ENCODE results near the gene SUCLG2.

SUCLG2 gene

GRCh38 chr3:67349551-67350174, 304.7 kb downstream of the SUCLG2 start:
- H3K79me2 ChIP-seq (ENCODE audit: control insufficient read depth, low read length), result no peaks in the 10 kb centered on the region
- H3K4me3 ChIP-seq (ENCODE audit: low read length), result no peak overlapping the region
- no peaks in the 10 kb centered on the region for H3K9me2 ChIP-seq (replicated peaks; ENCODE audit: control insufficient read depth, low read length)
- H3K4me2 ChIP-seq (ENCODE audit: low read length), result no peak overlapping the region
- H3K9me3 ChIP-seq (ENCODE audit: control insufficient read depth, insufficient read depth, low read length), result no peaks in the 10 kb centered on the region
- no peaks in the 10 kb centered on the region for H4K20me1 ChIP-seq (ENCODE audit: control insufficient read depth, insufficient read depth, low read depth, low read length)
- H3K27me3 ChIP-seq (ENCODE audit: control insufficient read depth, low read length), result no peaks in the 10 kb centered on the region
- no peaks in the 10 kb centered on the region for H3F3A ChIP-seq (ENCODE audit: control insufficient read depth, insufficient read depth)
- H3K27ac ChIP-seq (ENCODE audit: low read depth, low read length), result no peak overlapping the region
- no peak for TF ChIP-seq EZH2phosphoT487 (IDR thresholded peaks at IDR 0.05; ENCODE audit: borderline replicate concordance, low read length)
- TF ChIP-seq CTCF (IDR thresholded peaks at IDR 0.05; ENCODE audit: low read depth, low read length, poor library complexity, severe bottlenecking), result no peak
- H3K4me1 ChIP-seq (ENCODE audit: control insufficient read depth, low read length), result no peaks in the 10 kb centered on the region
- H3K36me3 ChIP-seq (ENCODE audit: control insufficient read depth, low read length), result no peaks in the 10 kb centered on the region

GRCh38 chr3:67346081-67346480, 308.3 kb downstream of the SUCLG2 start:
- Histone ChIP-seq H3K9me3 (ENCODE audit: control insufficient read depth, insufficient read depth, low read length) (no peaks in the 10 kb centered on the region), H3K4me2 (ENCODE audit: low read length) (no peak overlapping the region), H3K9me2 (replicated peaks; ENCODE audit: control insufficient read depth, low read length) (no peaks in the 10 kb centered on the region), H3K36me3 (ENCODE audit: control insufficient read depth, low read length) (no peaks in the 10 kb centered on the region), H3K27me3 (ENCODE audit: control insufficient read depth, low read length) (no peaks in the 10 kb centered on the region), H3K79me2 (ENCODE audit: control insufficient read depth, low read length) (no peaks in the 10 kb centered on the region), H3K4me1 (ENCODE audit: control insufficient read depth, low read length) (no peaks in the 10 kb centered on the region), H3K4me3 (ENCODE audit: low read length) (no peak overlapping the region), H4K20me1 (ENCODE audit: control insufficient read depth, insufficient read depth, low read depth, low read length) (no peaks in the 10 kb centered on the region), H3F3A (ENCODE audit: control insufficient read depth, insufficient read depth) (no peaks in the 10 kb centered on the region), H3K27ac (ENCODE audit: low read depth, low read length) (no peak overlapping the region)
- TF ChIP-seq EZH2phosphoT487 (IDR thresholded peaks at IDR 0.05; ENCODE audit: borderline replicate concordance, low read length), result no peak
- no peak for TF ChIP-seq CTCF (IDR thresholded peaks at IDR 0.05; ENCODE audit: low read depth, low read length, poor library complexity, severe bottlenecking)

GRCh38 chr3:67335813-67336212, 318.6 kb downstream of the SUCLG2 start:
- no peak overlapping the region for H3K27ac ChIP-seq (ENCODE audit: low read depth, low read length)

More at GRCh38 chr3:67335813-67336212, 318.6 kb downstream of the SUCLG2 start:
- Histone ChIP-seq H3K27me3 (ENCODE audit: control insufficient read depth, low read length) (no peaks in the 10 kb centered on the region), H3K9me2 (replicated peaks; ENCODE audit: control insufficient read depth, low read length) (no peaks in the 10 kb centered on the region), H3K4me3 (ENCODE audit: low read length) (no peak overlapping the region), H3K36me3 (ENCODE audit: control insufficient read depth, low read length) (no peaks in the 10 kb centered on the region), H3K79me2 (ENCODE audit: control insufficient read depth, low read length) (no peaks in the 10 kb centered on the region), H3F3A (ENCODE audit: control insufficient read depth, insufficient read depth) (no peaks in the 10 kb centered on the region), H3K4me1 (ENCODE audit: control insufficient read depth, low read length) (no peaks in the 10 kb centered on the region), H3K4me2 (ENCODE audit: low read length) (no peak overlapping the region), H4K20me1 (ENCODE audit: control insufficient read depth, insufficient read depth, low read depth, low read length) (no peaks in the 10 kb centered on the region), H3K9me3 (ENCODE audit: control insufficient read depth, insufficient read depth, low read length) (peaks cover 13% of the 10 kb centered on the region; the same call in 1 of the 2 replicates)
- TF ChIP-seq CTCF (IDR thresholded peaks at IDR 0.05; ENCODE audit: low read depth, low read length, poor library complexity, severe bottlenecking) (no peak), EZH2phosphoT487 (IDR thresholded peaks at IDR 0.05; ENCODE audit: borderline replicate concordance, low read length) (no peak)

Measured in DOHH2 (cell line).